HepG2 (cell line): ENCODE data around the gene CCDC38. TPM values are rescaled to one million over a fixed set of nuclear protein-coding genes. Genes with fewer than 3 reads are reported as not detected.
A peak's percentile ranks its signal among the peaks of the same experiment; 100 is the strongest.

Experiments used
- ATAC-seq: fragments of 200-7000 bp; cut with Tn5 transposase; 3 replicates; pipeline ENCODE4 v1.9.1; 2020; ENCODE audit warnings: mild to moderate bottlenecking, moderate library complexity
- BruUV-seq: library from RNA; stranded (reverse); fragments of 400-500 nt; replicated peaks from 2 replicates; lab custom pipeline; 2021; lab: Mats Ljungman, UMichigan
- CTCF ChIA-PET: fragments of 300-600 bp; formaldehyde crosslinking; extraction: SDS; loops from one replicate; lab custom pipeline; 2021; ENCODE audit warnings: low total read pairs, inconsistent platforms, low intra/inter-chr PET ratio; lab: Yijun Ruan, JAX
- POLR2A ChIA-PET: fragments of 350-600 bp; sonication (Branson Sonifier 250); formaldehyde crosslinking; loops from one replicate; lab custom pipeline; 2020; ENCODE audit warnings: antibody characterized with exemption, inconsistent platforms; lab: Yijun Ruan, JAX
- DNase-seq: peaks from one replicate; pipeline ENCODE4 v3.0.0-alpha.2; 2015; ENCODE audit warnings: low spot score
- FAIRE-seq: peaks from 3 replicates; lab custom pipeline; 2011; peaks lifted over from hg19 to GRCh38; lab: Jason Lieb, UNC
- H2AFZ ChIP-seq: one replicate; pipeline ENCODE4 v1.6.1; 2011; ENCODE audit warnings: low read length, inconsistent platforms
- H3K27ac ChIP-seq: fragments of 300-600 bp; 3 replicates; pipeline ENCODE4 v1.8.0; 2011; ENCODE audit warnings: mixed run types, mild to moderate bottlenecking, mixed read lengths, low read length, inconsistent platforms; ENCODE audit not compliant: insufficient read depth; ENCODE audit errors: extremely low read length
- H3K27me3 ChIP-seq, 2 experiments: fragments of 200-600 bp in 1 of 2; 2 replicates in 1 of 2; 3 replicates in 1 of 2; pipeline versions ENCODE4 v1.6.0 to v1.8.0; 2011; ENCODE audit warnings: low read length in 2 of 2, mild to moderate bottlenecking in 2 of 2, moderate library complexity in 2 of 2, inconsistent platforms in 1 of 2; ENCODE audit not compliant: insufficient read depth in 2 of 2, control insufficient read depth in 1 of 2
- H3K36me3 ChIP-seq, 2 experiments: fragments of 200-600 bp in 1 of 2; replicated peaks in 1 of 2; 2 replicates in 1 of 2; 3 replicates in 1 of 2; pipeline versions ENCODE4 v1.5.1 to v1.8.0; 2011; ENCODE audit warnings: low read length in 2 of 2, inconsistent platforms in 1 of 2; ENCODE audit not compliant: insufficient read depth in 2 of 2, control insufficient read depth in 1 of 2
- H3K4me1 ChIP-seq: 2 replicates; pipeline ENCODE4 v1.5.1; 2012; ENCODE audit warnings: low read length, inconsistent platforms; ENCODE audit not compliant: insufficient read depth
- H3K4me2 ChIP-seq: 2 replicates; pipeline ENCODE4 v1.6.0; 2011; ENCODE audit warnings: low read depth, low read length, inconsistent platforms
- H3K4me3 ChIP-seq, 3 experiments: fragments of 200-600 bp in 1 of 3; sonication (generic), shearing (Covaris generic) in 1 of 3; replicated peaks in 1 of 3; 2 replicates each; pipeline ENCODE4 v1.5.1; 2011 to 2016; ENCODE audit warnings: low read length in 3 of 3, inconsistent platforms in 2 of 3, low read depth in 2 of 3, mild to moderate bottlenecking in 2 of 3, control low read depth in 1 of 3, mixed read lengths in 1 of 3; ENCODE audit not compliant: insufficient read depth in 1 of 3
- H3K79me2 ChIP-seq: one replicate; pipeline ENCODE4 v1.6.1; 2011; ENCODE audit warnings: low read length, inconsistent platforms; ENCODE audit not compliant: insufficient read depth
- H3K9ac ChIP-seq: 2 replicates; pipeline ENCODE4 v1.6.0; 2011; ENCODE audit warnings: mild to moderate bottlenecking, low read depth, low read length, inconsistent platforms; ENCODE audit not compliant: insufficient read depth
- H3K9me3 ChIP-seq: 2 replicates; pipeline ENCODE4 v1.5.1; 2012; ENCODE audit warnings: mild to moderate bottlenecking, low read length
- H4K20me1 ChIP-seq: 2 replicates; pipeline ENCODE4 v1.6.0; 2011; ENCODE audit warnings: inconsistent platforms, mild to moderate bottlenecking, low read length, moderate library complexity; ENCODE audit not compliant: insufficient read depth
- AKAP8 ChIP-seq: sonication (generic); formaldehyde crosslinking; IDR thresholded peaks from 2 replicates; pipeline ENCODE4 v1.5.1; 2020; ENCODE audit warnings: mild to moderate bottlenecking, missing genetic modification reagents
- ATF7 ChIP-seq, 2 experiments: fragments of 450-650 bp in 1 of 2; sonication (generic) in 1 of 2; formaldehyde crosslinking in 1 of 2; IDR thresholded peaks; 2 replicates each; pipeline versions ENCODE4 v1.4.0 to v1.6.1; 2016 to 2020; ENCODE audit warnings: antibody characterized with exemption in 1 of 2, mild to moderate bottlenecking in 1 of 2, missing genetic modification reagents in 1 of 2
- CREB1 ChIP-seq, 2 experiments: fragments of 450-650 bp in 1 of 2; IDR thresholded peaks; 2 replicates each; pipeline ENCODE4 v1.6.1; 2016 to 2017; ENCODE audit warnings: control low read depth in 1 of 2, mild to moderate bottlenecking in 1 of 2, missing compliant biosample characterization in 1 of 2, missing genetic modification characterization in 1 of 2
- NFATC3 ChIP-seq: sonication (generic); formaldehyde crosslinking; IDR thresholded peaks from 2 replicates; pipeline ENCODE4 v1.5.1; 2020; ENCODE audit warnings: mild to moderate bottlenecking, missing genetic modification reagents
- NFE2L1 ChIP-seq: sonication (generic); formaldehyde crosslinking; IDR thresholded peaks from 2 replicates; pipeline ENCODE4 v1.4.0; 2020; ENCODE audit warnings: missing genetic modification reagents, mild to moderate bottlenecking, borderline replicate concordance
- RFX1 ChIP-seq: fragments of 450-650 bp; IDR thresholded peaks from 2 replicates; pipeline ENCODE4 v1.6.1; 2017
- RFX3 ChIP-seq: IDR thresholded peaks from 2 replicates; pipeline ENCODE4 v1.6.1; 2016; ENCODE audit warnings: missing biosample characterization, missing genetic modification reagents
- TBP ChIP-seq: sonication (generic); formaldehyde crosslinking; IDR thresholded peaks from 2 replicates; pipeline ENCODE4 v1.5.0; 2020; ENCODE audit warnings: missing genetic modification reagents
- TBX3 ChIP-seq: fragments of 450-650 bp; IDR thresholded peaks from 2 replicates; pipeline ENCODE4 v1.6.1; 2017; ENCODE audit warnings: antibody characterized with exemption, mild to moderate bottlenecking, inconsistent platforms, borderline replicate concordance
- TRIM22 ChIP-seq: fragments of 450-650 bp; IDR thresholded peaks from 2 replicates; pipeline ENCODE4 v1.6.1; 2017
- ZNF563 ChIP-seq: sonication (generic); formaldehyde crosslinking; IDR thresholded peaks from 2 replicates; pipeline ENCODE4 v1.8.0; 2022; ENCODE audit warnings: mild to moderate bottlenecking, moderate library complexity, missing genetic modification reagents
- ZNF564 ChIP-seq: sonication (generic); formaldehyde crosslinking; IDR thresholded peaks from 2 replicates; pipeline ENCODE4 v1.8.1; 2023; ENCODE audit warnings: mild to moderate bottlenecking, missing genetic modification reagents
- WGBS: methylation state at CpG from one replicate; pipeline ENCODE4 v1.1.6; 2017; ENCODE audit warnings: low lambda C conversion rate; 5-methylcytosine and 5-hydroxymethylcytosine counted together
- in situ Hi-C: cut with HindIII; loops from 2 replicates; pipeline ENCODE4 v1.10.0; 2017; ENCODE audit warnings: low pct_unique_long_range_greater_than_20kb; ENCODE audit not compliant: extremely low pct_ligation_motif_present
- intact Hi-C: fragments of 100-400 bp; cut with micrococcal nuclease; formaldehyde crosslinking; loops from one replicate; pipeline ENCODE4 v1.10.0; 2022; ENCODE audit not compliant: unreplicated experiment
- polyA plus RNA-seq, 8 experiments: library from polyadenylated mRNA; depleted of rRNA in 3 of 8; stranded (reverse) in 7 of 8; unstranded in 1 of 8; fragments of >200 nt; fragmentation: Illumina TruSeq in 4 of 8; extraction: Trizol in 4 of 8; gene quantifications; 2 replicates each; pipeline versions ENCODE4 v1.2.1 to v1.2.3, GENCODE V29; 2011 to 2016; ENCODE audit warnings: low read depth in 4 of 8, missing spikeins in 1 of 8, mixed read lengths in 1 of 8; ENCODE audit not compliant: insufficient read depth in 1 of 8
- total RNA-seq, 5 experiments: library from RNA; depleted of rRNA; stranded (reverse); fragments of >200 nt; fragmentation: Illumina TruSeq; extraction: Trizol; gene quantifications; 2 replicates each; pipeline ENCODE4 v1.2.3, GENCODE V29; 2016; ENCODE audit warnings: low read depth in 1 of 5

Gene CCDC38
- total and polyA plus RNA-seq, 2 of the 13 experiments (the other 11 are each of a cell fraction or from before 2014, with no cell fraction given): 0.24 to 0.32 TPM

- Histone ChIP-seq H3K9me3 (no peaks in the 10 kb centered on the region), H3K79me2 (no peaks in the 10 kb centered on the region), H3K27ac (no peak overlapping the region), H4K20me1 (no peaks in the 10 kb centered on the region), H3K4me2 (no peak overlapping the region), H3K4me3 (no peak overlapping the region), H3K4me1 (peaks cover 48% of the 10 kb centered on the region), H3K9ac (no peak overlapping the region), H2AFZ (no peak overlapping the region), H3K27me3 (no peaks in the 10 kb centered on the region), H3K36me3 (no peaks in the 10 kb centered on the region)
- ATAC-seq (no peak), DNase-seq (no peak), FAIRE-seq (no peak)
- POLR2A ChIA-PET: interaction anchor here (1.2 kb wide), 1 partner anchor 12 kb away, joined by 4 read pairs; no protein-coding TSS in a partner anchor
- CTCF ChIA-PET: no interaction called here
- 86% methylated on average over 7 of the region's 7 CpGs for WGBS
- in situ Hi-C loops: no loop called here
- no peak for TF ChIP-seq ZNF563 (CRISPR knock-in tag)
- no peak for TF ChIP-seq TBX3
- peak; percentile 49; the same call in 1 of the 2 replicates for TF ChIP-seq RFX1
- no peak for TF ChIP-seq ZNF564 (CRISPR knock-in tag)
- TF ChIP-seq RFX3 (CRISPR knock-in tag): peak; percentile 30; the same call in 1 of the 2 replicates
- no peak for TF ChIP-seq TRIM22
- intact Hi-C loops: no loop called here
- no TSS peak for BruUV-seq
Observed at GRCh38 chr12:95962222-95962621, 19.8 kb upstream of the CCDC38 start.

- POLR2A ChIA-PET: interaction anchor here (1.6 to 2.4 kb wide), 4 partner anchors 17 to 42 kb away, joined by 4 to 13 read pairs (median 9); partner anchors contain the start of genes AMDHD1, CCDC38 and HAL
- Histone ChIP-seq H3K9ac (no peak overlapping the region), H3K4me3 (no peak overlapping the region), H3K4me1 (peaks cover 48% of the 10 kb centered on the region), H4K20me1 (no peaks in the 10 kb centered on the region), H3K27me3 (no peaks in the 10 kb centered on the region), H3K79me2 (no peaks in the 10 kb centered on the region), H2AFZ (no peak overlapping the region), H3K27ac (no peak overlapping the region), H3K9me3 (no peaks in the 10 kb centered on the region), H3K4me2 (no peak overlapping the region), H3K36me3 (peaks cover 0 to 1% of the 10 kb centered on the region in 2 experiments; a peak in 2 of 5 replicates)
- BruUV-seq: no TSS peak
- 48% methylated on average over 5 of the region's 5 CpGs for WGBS
- CTCF ChIA-PET: no interaction called here
- TF ChIP-seq ATF7 (IDR thresholded peaks at IDR 0.05): peak; percentile 95
- no peak for TF ChIP-seq ATF7 (CRISPR knock-in tag; IDR thresholded peaks at IDR 0.05)
- peak; percentile 74 for TF ChIP-seq CREB1 (IDR thresholded peaks at IDR 0.05)
- TF ChIP-seq CREB1 (CRISPR knock-in tag; IDR thresholded peaks at IDR 0.05): no peak
- TF ChIP-seq NFATC3 (CRISPR knock-in tag): no peak
- TF ChIP-seq NFE2L1 (CRISPR knock-in tag): no peak
- no peak for TF ChIP-seq TBP
- no peak for TF ChIP-seq AKAP8 (CRISPR knock-in tag)
- FAIRE-seq (no peak), ATAC-seq (no peak), DNase-seq (no peak)
- intact Hi-C loops (no loop called here), in situ Hi-C loops (no loop called here)
Observed at GRCh38 chr12:95960241-95960640, 17.8 kb upstream of the CCDC38 start.
